Suprapubic skin (tissue), 4 donors: ENCODE data around the gene FSIP1. TPM values are rescaled to one million over a fixed set of nuclear protein-coding genes. Genes with fewer than 3 reads are reported as not detected.

Experiments
- DNase-seq, 2 donors: peaks; one replicate each; pipeline ENCODE4 v3.0.0-alpha.2; 2019; ENCODE audit warnings: low spot score in 2 of 2
- H3K27ac ChIP-seq: fragments of 200-600 bp; sonication (generic); one replicate; pipeline ENCODE4 v1.5.1; 2019
- H3K27me3 ChIP-seq: fragments of 200-600 bp; sonication (generic); one replicate; pipeline ENCODE4 v1.5.1; 2019
- H3K36me3 ChIP-seq: fragments of 200-600 bp; sonication (generic); one replicate; pipeline ENCODE4 v1.5.1; 2019
- H3K4me1 ChIP-seq: fragments of 200-600 bp; sonication (generic); one replicate; pipeline ENCODE4 v1.5.1; 2019
- H3K4me3 ChIP-seq: fragments of 200-600 bp; sonication (generic); one replicate; pipeline ENCODE4 v1.5.1; 2019; ENCODE audit warnings: mild to moderate bottlenecking
- H3K9me3 ChIP-seq: fragments of 200-600 bp; sonication (generic); one replicate; pipeline ENCODE4 v1.5.1; 2019
- EP300 ChIP-seq: sonication (generic); formaldehyde crosslinking; IDR thresholded peaks from one replicate; pipeline ENCODE4 v1.6.1; 2017; ENCODE audit warnings: antibody characterized with exemption
- POLR2A ChIP-seq, 2 donors: fragments of 450-650 bp; IDR thresholded peaks; one replicate each; pipeline ENCODE4 v1.6.1; 2017; ENCODE audit warnings: antibody characterized with exemption in 2 of 2, mild to moderate bottlenecking in 2 of 2, moderate library complexity in 2 of 2
- POLR2AphosphoS5 ChIP-seq, 3 donors: sonication (generic); formaldehyde crosslinking; IDR thresholded peaks; one replicate each; pipeline ENCODE4 v1.6.1; 2017; ENCODE audit warnings: antibody characterized with exemption in 3 of 3
- WGBS: methylation state at CpG from one replicate; pipeline ENCODE4 v1.1.5; 2018; 5-methylcytosine and 5-hydroxymethylcytosine counted together
- total RNA-seq, 4 donors: library from RNA; depleted of rRNA; stranded (reverse); fragments of >200 nt; gene quantifications; one replicate each; pipeline ENCODE4 v1.1.0, GENCODE V29; 2016
- TF ChIP-seq, protein P1 (sequence below), 2 donors: fragments of 200-600 bp in 1 of 2; fragments of 450-650 bp in 1 of 2; sonication (generic) in 1 of 2; IDR thresholded peaks; one replicate each; pipeline ENCODE4 v1.5.1; 2016 to 2019; ENCODE audit warnings: antibody characterized with exemption in 2 of 2, mild to moderate bottlenecking in 1 of 2, moderate library complexity in 1 of 2

Gene FSIP1
- total RNA-seq, 4 donors from 2014 or later, result 0.21 to 0.24 TPM; not detected in 2

DNA sequence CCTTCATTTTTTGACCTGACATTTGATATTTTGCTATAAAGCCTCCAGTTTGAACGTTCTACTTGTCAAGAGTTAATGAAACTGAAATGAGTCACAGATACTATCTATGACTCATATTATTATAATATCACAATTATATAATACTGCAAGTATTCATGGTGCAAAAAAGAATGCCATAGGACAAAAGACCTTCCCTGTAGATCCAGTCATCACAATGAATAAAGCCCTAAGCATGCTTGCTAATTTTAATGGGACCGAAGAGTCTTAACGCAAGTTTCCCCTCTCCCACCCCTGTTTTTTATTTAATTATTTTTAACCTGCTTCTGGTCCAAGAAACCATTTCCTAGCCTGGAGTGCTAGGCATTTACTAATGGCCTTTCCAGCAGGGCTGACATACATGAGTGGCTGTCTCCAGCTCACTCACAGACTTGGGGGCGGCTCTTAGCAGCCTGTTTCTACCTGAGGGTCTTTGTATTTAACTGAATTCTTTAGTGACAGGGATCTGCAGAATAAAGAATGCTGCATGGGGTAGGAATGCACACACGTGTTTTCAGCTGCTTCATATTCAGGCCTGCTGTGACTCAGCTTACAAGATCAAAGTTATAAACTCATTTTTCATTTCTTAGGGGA is 140.5 kb downstream of the FSIP1 start:
- Histone ChIP-seq H3K4me1 (peaks cover 14% of the 10 kb centered on the region), H3K9me3 (no peaks in the 10 kb centered on the region), H3K27ac (no peak overlapping the region), H3K36me3 (no peaks in the 10 kb centered on the region), H3K27me3 (no peaks in the 10 kb centered on the region), H3K4me3 (no peak overlapping the region)
- no peak for DNase-seq
- 31% methylated on average over 5 of the region's 5 CpGs for WGBS
- TF ChIP-seq POLR2AphosphoS5 (IDR thresholded peaks at IDR 0.05), result no peak
- TF ChIP-seq, protein P1, sequence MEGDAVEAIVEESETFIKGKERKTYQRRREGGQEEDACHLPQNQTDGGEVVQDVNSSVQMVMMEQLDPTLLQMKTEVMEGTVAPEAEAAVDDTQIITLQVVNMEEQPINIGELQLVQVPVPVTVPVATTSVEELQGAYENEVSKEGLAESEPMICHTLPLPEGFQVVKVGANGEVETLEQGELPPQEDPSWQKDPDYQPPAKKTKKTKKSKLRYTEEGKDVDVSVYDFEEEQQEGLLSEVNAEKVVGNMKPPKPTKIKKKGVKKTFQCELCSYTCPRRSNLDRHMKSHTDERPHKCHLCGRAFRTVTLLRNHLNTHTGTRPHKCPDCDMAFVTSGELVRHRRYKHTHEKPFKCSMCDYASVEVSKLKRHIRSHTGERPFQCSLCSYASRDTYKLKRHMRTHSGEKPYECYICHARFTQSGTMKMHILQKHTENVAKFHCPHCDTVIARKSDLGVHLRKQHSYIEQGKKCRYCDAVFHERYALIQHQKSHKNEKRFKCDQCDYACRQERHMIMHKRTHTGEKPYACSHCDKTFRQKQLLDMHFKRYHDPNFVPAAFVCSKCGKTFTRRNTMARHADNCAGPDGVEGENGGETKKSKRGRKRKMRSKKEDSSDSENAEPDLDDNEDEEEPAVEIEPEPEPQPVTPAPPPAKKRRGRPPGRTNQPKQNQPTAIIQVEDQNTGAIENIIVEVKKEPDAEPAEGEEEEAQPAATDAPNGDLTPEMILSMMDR (IDR thresholded peaks at IDR 0.05), result no peak
- no peak for TF ChIP-seq EP300
- no peak for TF ChIP-seq POLR2A (IDR thresholded peaks at IDR 0.05)

GRCh38 chr15:39641191-39641889 is 141.3 kb downstream of the FSIP1 start:
- WGBS, result 65% methylated on average over 11 of the region's 11 CpGs
- H3K27ac ChIP-seq, result no peak overlapping the region
- peaks cover 14% of the 10 kb centered on the region for H3K4me1 ChIP-seq

GRCh38 chr15:39640665-39641064 is 142.0 kb downstream of the FSIP1 start:
- Histone ChIP-seq H3K36me3 (no peaks in the 10 kb centered on the region), H3K27ac (no peak overlapping the region), H3K4me3 (no peak overlapping the region), H3K9me3 (no peaks in the 10 kb centered on the region), H3K4me1 (peaks cover 14% of the 10 kb centered on the region), H3K27me3 (no peaks in the 10 kb centered on the region)
- no peak for TF ChIP-seq POLR2AphosphoS5 (IDR thresholded peaks at IDR 0.05)
- TF ChIP-seq, protein P1 (IDR thresholded peaks at IDR 0.05), result no peak
- TF ChIP-seq EP300, result no peak
- no peak for TF ChIP-seq POLR2A (IDR thresholded peaks at IDR 0.05)
- no peak for DNase-seq
- WGBS, result 71% methylated on average over 3 of the region's 3 CpGs

More at GRCh38 chr15:39641191-39641889, 141.3 kb downstream of the FSIP1 start:
- Histone ChIP-seq H3K4me3 (no peak overlapping the region), H3K9me3 (no peaks in the 10 kb centered on the region), H3K27me3 (no peaks in the 10 kb centered on the region), H3K36me3 (no peaks in the 10 kb centered on the region)
- no peak for DNase-seq
- TF ChIP-seq POLR2A (IDR thresholded peaks at IDR 0.05), result no peak

DNA sequence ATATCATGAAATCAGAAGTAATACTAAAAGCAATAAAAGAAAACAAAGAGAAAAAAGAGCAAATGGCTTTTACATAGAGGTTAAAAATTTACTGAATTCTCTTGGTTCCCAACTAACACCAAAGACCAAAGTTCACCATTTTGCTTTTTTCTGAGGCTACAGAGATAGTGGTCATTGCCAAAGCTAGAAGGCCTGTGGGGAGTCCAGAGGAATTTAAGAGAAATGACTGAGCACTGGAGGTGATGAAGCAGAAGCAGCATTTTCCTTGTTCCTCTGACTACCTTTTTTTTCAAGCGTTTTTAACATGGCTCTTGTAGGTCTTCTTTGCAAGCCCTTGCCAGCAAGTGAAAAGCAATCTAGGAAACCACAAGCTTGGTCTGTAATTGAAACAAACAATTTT is 143.6 kb downstream of the FSIP1 start:
- Histone ChIP-seq H3K27me3 (no peaks in the 10 kb centered on the region), H3K9me3 (no peaks in the 10 kb centered on the region), H3K4me1 (peaks cover 14% of the 10 kb centered on the region), H3K36me3 (no peaks in the 10 kb centered on the region), H3K4me3 (no peak overlapping the region), H3K27ac (no peak overlapping the region)
- 86% methylated on average over 1 of the region's 1 CpG for WGBS
- no peak for TF ChIP-seq POLR2AphosphoS5 (IDR thresholded peaks at IDR 0.05)
- no peak for TF ChIP-seq POLR2A (IDR thresholded peaks at IDR 0.05)
- TF ChIP-seq, protein P1 (IDR thresholded peaks at IDR 0.05), result no peak
- no peak for DNase-seq

DNA sequence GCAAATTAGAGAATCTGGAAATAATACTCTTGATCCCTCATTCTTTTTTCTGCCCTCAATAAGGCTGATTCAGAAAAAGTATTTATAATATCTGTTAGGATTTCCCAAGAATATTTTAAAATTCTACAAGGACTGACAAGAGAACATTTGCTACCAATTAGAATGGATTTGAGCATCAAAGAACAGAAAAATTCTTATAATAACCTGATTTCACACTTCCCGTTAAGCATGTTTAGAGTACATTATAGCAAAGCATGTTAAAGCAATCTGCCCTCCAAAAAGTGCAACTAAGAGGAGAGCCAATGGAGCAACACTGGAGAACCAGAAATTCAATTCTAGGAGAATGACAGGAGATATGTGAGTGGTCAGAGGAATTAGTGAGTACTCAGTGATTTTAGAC is 144.6 kb downstream of the FSIP1 start:
- Histone ChIP-seq H3K27ac (no peak overlapping the region), H3K36me3 (no peaks in the 10 kb centered on the region), H3K4me3 (no peak overlapping the region), H3K27me3 (no peaks in the 10 kb centered on the region), H3K4me1 (peaks cover 14% of the 10 kb centered on the region), H3K9me3 (no peaks in the 10 kb centered on the region)
- 69% methylated on average over 1 of the region's 1 CpG for WGBS
- TF ChIP-seq POLR2AphosphoS5 (IDR thresholded peaks at IDR 0.05) (no peak), EP300 (no peak), POLR2A (IDR thresholded peaks at IDR 0.05) (no peak)
- TF ChIP-seq, protein P1 (IDR thresholded peaks at IDR 0.05), result no peak
- DNase-seq, result no peak
